H9 (cell line): ENCODE results near the gene RNASE7. TPM values are rescaled to one million over a fixed set of nuclear protein-coding genes. Genes with fewer than 3 reads are reported as not detected.

Source experiments
- DNase-seq: peaks from one replicate; pipeline ENCODE4 v3.0.0-alpha.2; 2017
- H2AFZ ChIP-seq: one replicate; pipeline ENCODE4 v1.6.1; 2013; ENCODE audit warnings: mild to moderate bottlenecking, low read length, control low read depth, moderate library complexity
- H2AK5ac ChIP-seq: 2 replicates; pipeline ENCODE4 v1.6.1; 2013; ENCODE audit warnings: low read length, control low read depth, mixed read lengths; ENCODE audit not compliant: insufficient read length
- H2BK120ac ChIP-seq: one replicate; pipeline ENCODE4 v1.6.1; 2013; ENCODE audit warnings: low read depth, mild to moderate bottlenecking, low read length, control low read depth, inconsistent platforms; ENCODE audit not compliant: poor library complexity, severe bottlenecking
- H2BK12ac ChIP-seq: 2 replicates; pipeline ENCODE4 v1.6.1; 2013; ENCODE audit warnings: low read length, control low read depth, mixed read lengths, low read depth; ENCODE audit not compliant: insufficient read length
- H2BK15ac ChIP-seq: 2 replicates; pipeline ENCODE4 v1.6.1; 2013; ENCODE audit warnings: low read depth, low read length, control low read depth
- H2BK20ac ChIP-seq: one replicate; pipeline ENCODE4 v1.6.1; 2013; ENCODE audit warnings: low read depth, mild to moderate bottlenecking, low read length, control low read depth, inconsistent platforms; ENCODE audit not compliant: poor library complexity, severe bottlenecking
- H2BK5ac ChIP-seq: 2 replicates; pipeline ENCODE4 v1.6.1; 2013; ENCODE audit warnings: low read length, control low read depth, mixed read lengths; ENCODE audit not compliant: insufficient read length
- H3K14ac ChIP-seq: 2 replicates; pipeline ENCODE4 v1.6.1; 2013; ENCODE audit warnings: low read length, control low read depth; ENCODE audit not compliant: insufficient read depth
- H3K18ac ChIP-seq: 2 replicates; pipeline ENCODE4 v1.6.1; 2013; ENCODE audit warnings: low read depth, mild to moderate bottlenecking, mixed read lengths, low read length, control low read depth; ENCODE audit not compliant: insufficient read length
- H3K23ac ChIP-seq: 2 replicates; pipeline ENCODE4 v1.6.1; 2013; ENCODE audit warnings: low read length, control low read depth, mixed read lengths, low read depth; ENCODE audit not compliant: insufficient read length
- H3K23me2 ChIP-seq: 2 replicates; pipeline ENCODE4 v1.6.1; 2013; ENCODE audit warnings: low read depth, mild to moderate bottlenecking, mixed read lengths, low read length, control low read depth; ENCODE audit not compliant: insufficient read length, poor library complexity, severe bottlenecking
- H3K27ac ChIP-seq: 2 replicates; pipeline ENCODE4 v1.5.1; 2013; ENCODE audit warnings: low read length, control low read depth, mixed read lengths, low read depth; ENCODE audit not compliant: insufficient read length
- H3K27me3 ChIP-seq: 2 replicates; pipeline ENCODE4 v1.6.1; 2013; ENCODE audit warnings: low read length, control low read depth, inconsistent platforms; ENCODE audit not compliant: insufficient read depth
- H3K4ac ChIP-seq: 2 replicates; pipeline ENCODE4 v1.6.1; 2013; ENCODE audit warnings: low read depth, mild to moderate bottlenecking, control low read depth, inconsistent platforms, low read length, moderate library complexity
- H3K4me1 ChIP-seq: 2 replicates; pipeline ENCODE4 v1.6.1; 2013; ENCODE audit warnings: low read length, control low read depth, inconsistent platforms; ENCODE audit not compliant: insufficient read depth
- H3K4me2 ChIP-seq: 2 replicates; pipeline ENCODE4 v1.6.1; 2013; ENCODE audit warnings: low read length, control low read depth, mixed read lengths; ENCODE audit not compliant: insufficient read length, insufficient read depth
- H3K56ac ChIP-seq: 2 replicates; pipeline ENCODE4 v1.6.1; 2013; ENCODE audit warnings: low read depth, mild to moderate bottlenecking, mixed read lengths, low read length, control low read depth; ENCODE audit not compliant: insufficient read length
- H3K79me1 ChIP-seq: 2 replicates; pipeline ENCODE4 v1.6.1; 2013; ENCODE audit warnings: low read depth, mild to moderate bottlenecking, moderate library complexity, low read length, control low read depth, inconsistent platforms; ENCODE audit not compliant: insufficient read depth, poor library complexity, severe bottlenecking
- H3K79me2 ChIP-seq: 2 replicates; pipeline ENCODE4 v1.6.1; 2013; ENCODE audit warnings: low read length, control low read depth, inconsistent platforms; ENCODE audit not compliant: insufficient read depth
- H3K9ac ChIP-seq: 2 replicates; pipeline ENCODE4 v1.6.1; 2013; ENCODE audit warnings: low read length, control low read depth, mixed read lengths; ENCODE audit not compliant: insufficient read length; ENCODE audit errors: extremely low read depth
- H3K9me3 ChIP-seq: one replicate; pipeline ENCODE4 v1.6.1; 2013; ENCODE audit warnings: low read depth, low read length, inconsistent platforms; ENCODE audit not compliant: control insufficient read depth
- H3T11ph ChIP-seq: one replicate; pipeline ENCODE4 v1.6.1; 2013; ENCODE audit warnings: mild to moderate bottlenecking, low read length, control low read depth, inconsistent platforms
- H4K20me1 ChIP-seq: one replicate; pipeline ENCODE4 v1.6.1; 2013; ENCODE audit not compliant: control insufficient read depth, insufficient read length, insufficient read depth
- H4K5ac ChIP-seq: 2 replicates; pipeline ENCODE4 v1.6.1; 2013; ENCODE audit warnings: low read depth, mild to moderate bottlenecking, mixed read lengths, low read length, control low read depth; ENCODE audit not compliant: insufficient read length
- H4K8ac ChIP-seq: replicated peaks from 2 replicates; pipeline ENCODE4 v1.6.1; 2013; ENCODE audit warnings: low read length, control low read depth, mixed read lengths, low read depth; ENCODE audit not compliant: insufficient read length
- H4K91ac ChIP-seq: 2 replicates; pipeline ENCODE4 v1.6.1; 2013; ENCODE audit warnings: low read depth, mild to moderate bottlenecking, moderate library complexity, mixed read lengths, low read length, control low read depth; ENCODE audit not compliant: insufficient read length
- H3K27ac Mint-ChIP-seq, 3 experiments: 2 replicates in 2 of 3; 3 replicates in 1 of 3; pipeline ENCODE4 v1.8.0; 2020 to 2021; ENCODE audit warnings: mixed read lengths in 3 of 3, mild to moderate bottlenecking in 1 of 3, moderate library complexity in 1 of 3
- H3K27me3 Mint-ChIP-seq: 2 replicates; pipeline ENCODE4 v1.8.0; 2021; ENCODE audit warnings: low read depth, mild to moderate bottlenecking, moderate library complexity, mixed read lengths
- H3K36me3 Mint-ChIP-seq, 3 experiments: 2 replicates in 2 of 3; 3 replicates in 1 of 3; pipeline ENCODE4 v1.8.0; 2020 to 2021; ENCODE audit warnings: low read depth in 3 of 3, mixed read lengths in 3 of 3; ENCODE audit not compliant: insufficient read depth in 1 of 3
- H3K4me1 Mint-ChIP-seq, 2 experiments: 2 replicates each; pipeline ENCODE4 v1.8.0; 2020; ENCODE audit warnings: mixed read lengths in 2 of 2
- H3K4me3 Mint-ChIP-seq, 2 experiments: 2 replicates in 1 of 2; 3 replicates in 1 of 2; pipeline ENCODE4 v1.8.0; 2020 to 2021; ENCODE audit warnings: mild to moderate bottlenecking in 2 of 2, mixed read lengths in 2 of 2, moderate library complexity in 1 of 2
- H3K9me3 Mint-ChIP-seq, 2 experiments: 2 replicates in 1 of 2; 3 replicates in 1 of 2; pipeline ENCODE4 v1.8.0; 2020; ENCODE audit warnings: mild to moderate bottlenecking in 2 of 2, mixed read lengths in 2 of 2, moderate library complexity in 1 of 2
- WGBS: extraction: QIAGEN DNeasy Blood & Tissue Kit; methylation state at CpG from one replicate; pipeline ENCODE4 v1.1.7; 2013; ENCODE audit warnings: missing lambda C conversion rate, low lambda C conversion rate, mixed read lengths; ENCODE audit not compliant: insufficient read length; ENCODE audit errors: extremely low coverage; 5-methylcytosine and 5-hydroxymethylcytosine counted together
- total RNA-seq: library from RNA; stranded (reverse); gene quantifications from 2 replicates; pipeline ENCODE4 v1.2.1, GENCODE V29; 2021
- TF ChIP-seq, protein P1 (sequence below): fragments of 200-600 bp; sonication (generic); conservative IDR thresholded peaks from 3 replicates; pipeline ENCODE4 v1.8.0; 2021; ENCODE audit warnings: antibody characterized with exemption, mild to moderate bottlenecking

RNASE7 gene
- total RNA-seq, 1 experiment from 2014 or later, result not detected

DNA sequence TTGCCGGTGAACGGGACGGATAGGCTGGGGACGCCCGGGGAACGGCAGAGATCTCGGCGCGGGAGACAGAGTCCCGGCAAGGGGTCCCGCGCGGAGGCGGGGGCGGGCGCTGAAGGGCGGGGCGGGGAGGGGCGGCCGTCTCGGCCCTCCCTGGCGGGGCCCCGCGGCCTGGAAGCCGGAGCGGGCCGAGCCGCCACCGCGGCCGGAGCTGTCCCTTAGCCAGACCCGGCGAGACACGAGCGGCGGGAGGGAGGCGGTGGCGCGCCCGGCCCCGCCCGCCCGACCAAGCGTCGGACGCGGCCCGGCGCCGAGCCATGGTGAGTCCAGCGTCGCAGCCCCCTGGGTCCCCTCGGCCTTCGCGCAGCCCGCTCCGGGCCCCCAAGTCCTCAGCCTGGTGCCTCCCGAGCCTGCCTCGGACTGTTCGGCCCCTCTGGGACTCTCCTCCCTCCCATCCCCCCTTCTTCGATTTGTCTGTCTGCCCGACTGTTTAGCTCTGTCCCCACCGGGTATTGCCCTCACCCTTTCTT is 28.0 kb downstream of the RNASE7 start, which contains the start of gene ARHGEF40:
Gene ARHGEF40 (plus strand): TSS at position 222 of the 527 bp plus-strand sequence. CDS start 93 bp downstream, at position 315.
- H3K23ac ChIP-seq, result no peak within 1 kb of the TSS
- H4K5ac ChIP-seq, result no peak within 1 kb of the TSS
- H2BK15ac ChIP-seq, result no peak within 1 kb of the TSS
- no peaks in the 10 kb centered on the region for H4K20me1 ChIP-seq
- H2AK5ac ChIP-seq, result no peak within 1 kb of the TSS
- no peak within 1 kb of the TSS for H2BK120ac ChIP-seq
- TF ChIP-seq, protein P1, sequence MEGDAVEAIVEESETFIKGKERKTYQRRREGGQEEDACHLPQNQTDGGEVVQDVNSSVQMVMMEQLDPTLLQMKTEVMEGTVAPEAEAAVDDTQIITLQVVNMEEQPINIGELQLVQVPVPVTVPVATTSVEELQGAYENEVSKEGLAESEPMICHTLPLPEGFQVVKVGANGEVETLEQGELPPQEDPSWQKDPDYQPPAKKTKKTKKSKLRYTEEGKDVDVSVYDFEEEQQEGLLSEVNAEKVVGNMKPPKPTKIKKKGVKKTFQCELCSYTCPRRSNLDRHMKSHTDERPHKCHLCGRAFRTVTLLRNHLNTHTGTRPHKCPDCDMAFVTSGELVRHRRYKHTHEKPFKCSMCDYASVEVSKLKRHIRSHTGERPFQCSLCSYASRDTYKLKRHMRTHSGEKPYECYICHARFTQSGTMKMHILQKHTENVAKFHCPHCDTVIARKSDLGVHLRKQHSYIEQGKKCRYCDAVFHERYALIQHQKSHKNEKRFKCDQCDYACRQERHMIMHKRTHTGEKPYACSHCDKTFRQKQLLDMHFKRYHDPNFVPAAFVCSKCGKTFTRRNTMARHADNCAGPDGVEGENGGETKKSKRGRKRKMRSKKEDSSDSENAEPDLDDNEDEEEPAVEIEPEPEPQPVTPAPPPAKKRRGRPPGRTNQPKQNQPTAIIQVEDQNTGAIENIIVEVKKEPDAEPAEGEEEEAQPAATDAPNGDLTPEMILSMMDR, result no peak
- H3K79me2 ChIP-seq, result no peaks in the 10 kb centered on the region
- Mint-ChIP-seq H3K27ac (peak within 1 kb of the TSS; percentile 95 to 98 (median 96)), H3K9me3 (no peaks in the 10 kb centered on the region), H3K36me3 (peaks cover 20 to 30% (median 25%) of the 10 kb centered on the region in 3 experiments), H3K4me3 (peak within 1 kb of the TSS; percentile 88 to 96), H3K4me1 (peaks cover 26 to 30% of the 10 kb centered on the region in 2 experiments), H3K27me3 (peaks cover 19% of the 10 kb centered on the region)
- H3K27ac ChIP-seq, result no peak within 1 kb of the TSS
- H3K79me1 ChIP-seq, result no peaks in the 10 kb centered on the region
- peak; percentile 50 for DNase-seq
- H3K4me1 ChIP-seq, result peaks cover 4% of the 10 kb centered on the region; the same call in 1 of the 2 replicates
- H3K4ac ChIP-seq, result no peak within 1 kb of the TSS
- H3K56ac ChIP-seq, result no peak within 1 kb of the TSS
- H3K9ac ChIP-seq, result peak within 1 kb of the TSS; percentile 39
- peak within 1 kb of the TSS; percentile 69 for H3K18ac ChIP-seq
- no peak within 1 kb of the TSS for H4K91ac ChIP-seq
- H2AFZ ChIP-seq, result no peak within 1 kb of the TSS
- no peak within 1 kb of the TSS for H2BK5ac ChIP-seq
- no peak within 1 kb of the TSS for H3T11ph ChIP-seq
- peak within 1 kb of the TSS; percentile 74; the same call in 1 of the 2 replicates for H3K14ac ChIP-seq
- H2BK12ac ChIP-seq, result no peak within 1 kb of the TSS
- no peaks in the 10 kb centered on the region for H3K27me3 ChIP-seq
- peaks cover 31% of the 10 kb centered on the region for H3K23me2 ChIP-seq
- H3K9me3 ChIP-seq, result no peaks in the 10 kb centered on the region
- H2BK20ac ChIP-seq, result no peak within 1 kb of the TSS
- H3K4me2 ChIP-seq, result peak within 1 kb of the TSS; percentile 85
- no peak within 1 kb of the TSS for H4K8ac ChIP-seq
- WGBS, result no CpG with 5 or more reads among the region's 63 CpGs
